OCI-LY3 (cell line): ENCODE data around the gene PCLO.

Experiments
- H2AFZ ChIP-seq: fragments of 200-600, 300-600 bp; shearing (Covaris generic); 2 replicates; pipeline ENCODE4 v1.6.0; 2014; ENCODE audit warnings: antibody characterized with exemption, low read depth, low read length
- H3K27ac ChIP-seq: fragments of 200-600, 300-600 bp; sonication (generic); 2 replicates; pipeline ENCODE4 v1.5.1; 2014; ENCODE audit warnings: mild to moderate bottlenecking, low read length, moderate library complexity, mixed read lengths
- H3K27me3 ChIP-seq: fragments of 200-600, 300-600 bp; sonication (generic); 2 replicates; pipeline ENCODE4 v1.6.1; 2014; ENCODE audit warnings: low read depth, low read length, mixed read lengths
- H3K36me3 ChIP-seq: fragments of 200-600, 300-600 bp; sonication (generic); replicated peaks from 2 replicates; pipeline ENCODE3; 2014; ENCODE audit warnings: low read depth, low read length, mixed read lengths
- H3K4me1 ChIP-seq: fragments of 300-600, 200-600 bp; sonication (generic); 2 replicates; pipeline ENCODE4 v1.6.1; 2014; ENCODE audit warnings: low read length, mixed read lengths
- H3K4me2 ChIP-seq: fragments of 200-600, 300-600 bp; sonication (generic); 2 replicates; pipeline ENCODE4 v1.6.1; 2014; ENCODE audit warnings: low read length, mixed read lengths
- H3K4me3 ChIP-seq: fragments of 300-600, 200-600 bp; sonication (generic); 2 replicates; pipeline ENCODE4 v1.5.1; 2014; ENCODE audit warnings: antibody characterized with exemption, mild to moderate bottlenecking, low read length, moderate library complexity
- H3K79me2 ChIP-seq: fragments of 300-600, 200-600 bp; shearing (Covaris generic); 2 replicates; pipeline ENCODE4 v1.6.1; 2014; ENCODE audit warnings: mild to moderate bottlenecking, low read length, mixed read lengths
- H3K9ac ChIP-seq: fragments of 300-600, 200-600 bp; shearing (Covaris generic); 2 replicates; pipeline ENCODE4 v1.6.0; 2014; ENCODE audit warnings: mild to moderate bottlenecking, low read length, moderate library complexity
- H3K9me3 ChIP-seq: fragments of 200-600, 300-600 bp; shearing (Covaris generic); 2 replicates; pipeline ENCODE4 v1.6.1; 2014; ENCODE audit warnings: low read length, mixed read lengths; ENCODE audit not compliant: insufficient read depth
- H4K20me1 ChIP-seq: fragments of 200-600, 300-600 bp; sonication (generic); 2 replicates; pipeline ENCODE4 v1.6.1; 2016; ENCODE audit warnings: low read length, mixed read lengths; ENCODE audit not compliant: insufficient read depth
- EZH2phosphoT487 ChIP-seq: fragments of 200-600 bp; shearing (Covaris generic); IDR thresholded peaks from 2 replicates; pipeline ENCODE4 v1.6.1; 2018; ENCODE audit warnings: antibody characterized with exemption, mixed run types, low read depth
- TF ChIP-seq, protein P1 (sequence below): fragments of 200-600, 300-600 bp; sonication (generic); IDR thresholded peaks from 2 replicates; pipeline ENCODE4 v1.5.1; 2014; ENCODE audit warnings: antibody characterized with exemption, low read length, low read depth

The PCLO gene

DNA sequence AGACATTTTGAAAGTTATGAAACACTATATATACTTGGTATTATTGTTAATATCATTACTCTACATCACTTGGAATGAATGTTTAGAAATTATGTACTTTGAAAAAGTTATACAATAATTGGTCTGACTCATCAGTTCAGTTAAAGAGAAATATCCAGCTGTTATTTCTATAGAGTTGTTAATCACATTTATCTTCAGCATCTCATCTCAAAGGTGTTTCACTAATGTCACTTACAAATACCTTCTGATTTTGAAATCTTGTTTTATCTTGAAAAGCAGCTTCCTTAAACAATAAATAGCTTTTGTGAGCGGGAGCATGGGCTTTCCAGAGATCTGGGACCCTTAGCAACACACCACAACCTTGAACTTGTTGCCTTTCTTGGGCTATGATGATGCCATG lies 205.2 kb downstream of the PCLO start:
- H3K4me3 ChIP-seq = no peak overlapping the region

DNA sequence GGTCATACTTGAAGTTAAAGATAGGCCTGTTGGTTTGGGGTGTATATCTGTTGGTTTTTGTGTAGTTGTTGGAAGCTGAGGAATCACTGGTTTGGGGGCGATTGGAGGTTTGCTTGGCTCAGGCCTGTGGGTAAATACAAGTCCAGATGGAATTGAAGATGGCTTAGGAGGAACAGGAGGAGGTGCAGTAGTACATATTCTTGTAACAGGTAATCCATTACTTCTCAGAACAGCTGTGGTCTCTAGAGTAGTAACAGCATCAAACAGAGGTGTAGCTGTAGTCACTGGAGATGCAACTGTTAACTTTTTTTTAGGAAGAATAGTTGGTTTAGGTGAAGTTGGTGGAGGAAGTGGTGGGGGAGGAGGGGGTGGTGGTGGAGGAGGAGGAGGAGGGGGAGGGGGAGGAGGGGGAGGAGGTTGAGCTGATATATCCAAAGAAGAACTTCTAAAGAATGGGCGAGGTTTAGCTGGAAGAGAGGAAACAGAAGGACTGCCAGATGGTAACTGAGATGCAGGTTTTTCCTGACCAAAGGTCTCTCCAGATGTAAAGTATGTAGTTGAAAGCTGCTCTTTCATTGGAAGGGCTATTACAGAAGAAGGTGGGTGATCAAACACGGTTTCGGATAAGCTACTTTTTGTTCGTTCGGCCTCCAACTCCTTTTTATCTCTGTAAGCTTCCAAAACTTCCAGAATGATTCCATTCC lies 209.2 kb downstream of the PCLO start:
- no peak overlapping the region for H3K4me2 ChIP-seq
- no peaks in the 10 kb centered on the region for H3K36me3 ChIP-seq
- no peaks in the 10 kb centered on the region for H4K20me1 ChIP-seq
- no peaks in the 10 kb centered on the region for H3K4me1 ChIP-seq
- no peaks in the 10 kb centered on the region for H3K79me2 ChIP-seq
- no peaks in the 10 kb centered on the region for H3K9me3 ChIP-seq
- H3K4me3 ChIP-seq = no peak overlapping the region
- no peak for TF ChIP-seq EZH2phosphoT487
- TF ChIP-seq, protein P1, sequence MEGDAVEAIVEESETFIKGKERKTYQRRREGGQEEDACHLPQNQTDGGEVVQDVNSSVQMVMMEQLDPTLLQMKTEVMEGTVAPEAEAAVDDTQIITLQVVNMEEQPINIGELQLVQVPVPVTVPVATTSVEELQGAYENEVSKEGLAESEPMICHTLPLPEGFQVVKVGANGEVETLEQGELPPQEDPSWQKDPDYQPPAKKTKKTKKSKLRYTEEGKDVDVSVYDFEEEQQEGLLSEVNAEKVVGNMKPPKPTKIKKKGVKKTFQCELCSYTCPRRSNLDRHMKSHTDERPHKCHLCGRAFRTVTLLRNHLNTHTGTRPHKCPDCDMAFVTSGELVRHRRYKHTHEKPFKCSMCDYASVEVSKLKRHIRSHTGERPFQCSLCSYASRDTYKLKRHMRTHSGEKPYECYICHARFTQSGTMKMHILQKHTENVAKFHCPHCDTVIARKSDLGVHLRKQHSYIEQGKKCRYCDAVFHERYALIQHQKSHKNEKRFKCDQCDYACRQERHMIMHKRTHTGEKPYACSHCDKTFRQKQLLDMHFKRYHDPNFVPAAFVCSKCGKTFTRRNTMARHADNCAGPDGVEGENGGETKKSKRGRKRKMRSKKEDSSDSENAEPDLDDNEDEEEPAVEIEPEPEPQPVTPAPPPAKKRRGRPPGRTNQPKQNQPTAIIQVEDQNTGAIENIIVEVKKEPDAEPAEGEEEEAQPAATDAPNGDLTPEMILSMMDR = no peak
- no peak overlapping the region for H3K27ac ChIP-seq
- no peak overlapping the region for H2AFZ ChIP-seq
- no peak overlapping the region for H3K9ac ChIP-seq
- H3K27me3 ChIP-seq = no peaks in the 10 kb centered on the region

More for the DNA sequence above, 205.2 kb downstream of the PCLO start:
- Histone ChIP-seq H3K9me3 (no peaks in the 10 kb centered on the region), H4K20me1 (no peaks in the 10 kb centered on the region), H3K9ac (no peak overlapping the region), H3K27me3 (no peaks in the 10 kb centered on the region), H3K27ac (no peak overlapping the region), H2AFZ (no peak overlapping the region), H3K79me2 (no peaks in the 10 kb centered on the region), H3K4me1 (no peaks in the 10 kb centered on the region), H3K4me2 (no peak overlapping the region), H3K36me3 (no peaks in the 10 kb centered on the region)
- TF ChIP-seq, protein P1 = no peak
- no peak for TF ChIP-seq EZH2phosphoT487

DNA sequence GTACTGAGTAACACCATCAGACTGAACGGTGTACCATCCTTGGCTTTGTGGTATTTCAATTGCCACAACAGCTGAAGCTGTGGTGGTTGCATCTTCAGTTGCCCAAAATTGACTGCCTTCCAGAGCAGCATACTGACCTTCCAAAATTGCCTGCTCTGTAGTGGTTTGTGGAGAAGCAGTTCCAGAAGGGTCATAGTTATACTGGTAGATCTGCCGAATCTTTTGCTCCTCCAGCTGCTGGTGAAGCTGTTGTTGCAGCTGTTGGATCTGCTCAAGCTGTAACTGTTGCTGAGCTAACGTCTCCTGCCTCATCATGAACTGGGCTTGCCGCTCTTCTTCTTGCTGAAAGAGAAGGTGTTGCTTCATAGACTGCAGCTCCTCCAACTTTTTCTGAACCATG lies 212.2 kb downstream of the PCLO start:
- Histone ChIP-seq H3K4me2 (no peak overlapping the region), H3K79me2 (no peaks in the 10 kb centered on the region), H3K27me3 (no peaks in the 10 kb centered on the region), H3K4me3 (no peak overlapping the region), H3K9ac (no peak overlapping the region), H3K27ac (no peak overlapping the region), H4K20me1 (no peaks in the 10 kb centered on the region), H3K9me3 (no peaks in the 10 kb centered on the region), H2AFZ (no peak overlapping the region), H3K36me3 (no peaks in the 10 kb centered on the region), H3K4me1 (no peaks in the 10 kb centered on the region)
- no peak for TF ChIP-seq EZH2phosphoT487
- TF ChIP-seq, protein P1 = no peak

- Histone ChIP-seq H3K4me1 (no peaks in the 10 kb centered on the region), H3K9ac (no peak overlapping the region), H3K27me3 (no peaks in the 10 kb centered on the region), H3K4me3 (no peak overlapping the region), H3K79me2 (no peaks in the 10 kb centered on the region), H3K36me3 (no peaks in the 10 kb centered on the region), H4K20me1 (no peaks in the 10 kb centered on the region), H2AFZ (no peak overlapping the region), H3K9me3 (no peaks in the 10 kb centered on the region), H3K27ac (no peak overlapping the region), H3K4me2 (no peak overlapping the region)
- no peak for TF ChIP-seq EZH2phosphoT487
- TF ChIP-seq, protein P1 = no peak
Observed at GRCh38 chr7:82945480-82945879, 217.2 kb downstream of the PCLO start.
